Gastrocnemius medialis (tissue), 4 donors: ENCODE measurements around the gene KPTN. TPM values are rescaled to one million over a fixed set of nuclear protein-coding genes. Genes with fewer than 3 reads are reported as not detected.

Source experiments
- ATAC-seq, 2 donors: fragments of 150-250 bp; one replicate each; pipeline ENCODE4 v1.9.1; 2016
- DNase-seq, 2 donors: peaks; one replicate each; pipeline ENCODE4 v3.0.0-alpha.2; 2019
- H3K27ac ChIP-seq, 4 donors: fragments of 200-600 bp; sonication (generic); 1 replicate in 1 of 4; 2 replicates in 3 of 4; pipeline ENCODE4 v1.5.1; 2016 to 2018; ENCODE audit warnings: mild to moderate bottlenecking in 2 of 4, moderate library complexity in 1 of 4
- H3K27me3 ChIP-seq, 3 donors: fragments of 200-600 bp; sonication (generic) in 2 of 3; 1 replicate in 1 of 3; 2 replicates in 2 of 3; pipeline versions ENCODE4 v1.5.1 to v1.6.0; 2016 to 2019; ENCODE audit warnings: mild to moderate bottlenecking in 1 of 3, moderate library complexity in 1 of 3
- H3K36me3 ChIP-seq, 2 donors: fragments of 200-600 bp; sonication (generic) in 1 of 2; one replicate each; pipeline ENCODE4 v1.5.1; 2017 to 2018
- H3K4me1 ChIP-seq, 2 donors: fragments of 200-600 bp; sonication (generic) in 1 of 2; one replicate each; pipeline ENCODE4 v1.5.1; 2016 to 2017; ENCODE audit warnings: mild to moderate bottlenecking in 2 of 2
- H3K4me3 ChIP-seq, 4 donors: fragments of 200-600 bp; sonication (generic) in 3 of 4; 1 replicate in 1 of 4; 2 replicates in 3 of 4; pipeline ENCODE4 v1.5.1; 2016 to 2019; ENCODE audit warnings: mild to moderate bottlenecking in 2 of 4
- H3K9me3 ChIP-seq, 3 donors: fragments of 200-600 bp; sonication (generic) in 2 of 3; 1 replicate in 1 of 3; 2 replicates in 2 of 3; pipeline ENCODE4 v1.5.1; 2016 to 2019
- CTCF ChIP-seq, 5 experiments: fragments of 450-650 bp in 3 of 5; fragments of 200-600 bp in 2 of 5; sonication (generic) in 2 of 5; IDR thresholded peaks in 4 of 5; conservative IDR thresholded peaks in 1 of 5; 1 replicate in 4 of 5; 2 replicates in 1 of 5; pipeline ENCODE4 v1.5.1; 2016 to 2019; ENCODE audit warnings: antibody characterized with exemption in 5 of 5, mild to moderate bottlenecking in 3 of 5, moderate library complexity in 3 of 5
- POLR2A ChIP-seq, 2 donors: fragments of 450-650 bp; IDR thresholded peaks; one replicate each; pipeline ENCODE4 v1.6.1; 2017; ENCODE audit warnings: antibody characterized with exemption in 2 of 2, mild to moderate bottlenecking in 2 of 2, moderate library complexity in 2 of 2
- in situ Hi-C, 4 donors: fragments of 200-750 bp; cut with MboI; loops; one replicate each; pipeline versions ENCODE4 v1.15.0 to v1.8.0; 2017; ENCODE audit warnings: low sequenced_read_pairs in 4 of 4
- intact Hi-C: fragments of 100-400 bp; cut with DNase I; formaldehyde crosslinking; loops from one replicate; pipeline ENCODE4 v1.15.1; 2023; ENCODE audit warnings: low total_unique reads
- total RNA-seq, 4 donors: library from RNA; depleted of rRNA; stranded (reverse); fragments of >200 nt; gene quantifications; one replicate each; pipeline versions ENCODE4 v1.1.0 to v1.2.3, GENCODE V29; 2016

KPTN gene
- total RNA-seq, 4 donors from 2014 or later = 0.91 to 6.4 (median 3.9) TPM

GRCh38 chr19:47498561-47498960, 14.5 kb upstream of the KPTN start:
- TF ChIP-seq POLR2A (IDR thresholded peaks at IDR 0.05) (no peak), CTCF (IDR thresholded peaks at IDR 0.05 in 4 of 5, conservative IDR thresholded peaks at IDR 0.05 in 1 of 5) (no peak)
- no peak for ATAC-seq
- peaks cover 0 to 54% of the 10 kb centered on the region in 2 donors for H3K36me3 ChIP-seq

GRCh38 chr19:47497821-47498520, 14.0 kb upstream of the KPTN start:
- ATAC-seq = no peak

More at GRCh38 chr19:47498561-47498960, 14.5 kb upstream of the KPTN start:
- Histone ChIP-seq H3K27me3 (no peaks in the 10 kb centered on the region), H3K9me3 (no peaks in the 10 kb centered on the region), H3K4me1 (peaks cover 28 to 53% of the 10 kb centered on the region in 2 donors), H3K4me3 (no peak overlapping the region), H3K27ac (peak overlapping the region; percentile 72 to 86 (median 74))
- intact Hi-C loops (loop anchor here (5.0 kb wide), 1 partner anchor 199 kb away; no protein-coding TSS in a partner anchor), in situ Hi-C loops (no loop called here)
- DNase-seq = no peak

GRCh38 chr19:47497050-47497766, 13.2 kb upstream of the KPTN start:
- DNase-seq (peak; percentile 50 to 89), ATAC-seq (peak; percentile 37 to 75)
- Histone ChIP-seq H3K9me3 (no peaks in the 10 kb centered on the region), H3K27me3 (no peaks in the 10 kb centered on the region), H3K4me3 (no peak overlapping the region), H3K4me1 (peaks cover 27 to 46% of the 10 kb centered on the region in 2 donors), H3K27ac (peak overlapping the region; percentile 72 to 86 (median 74)), H3K36me3 (peaks cover 0 to 54% of the 10 kb centered on the region in 2 donors)
- in situ Hi-C loops = no loop called here
- intact Hi-C loops = loop anchor here (5.0 kb wide), 1 partner anchor 200 kb away; no protein-coding TSS in a partner anchor
- TF ChIP-seq POLR2A (IDR thresholded peaks at IDR 0.05) (no peak), CTCF (IDR thresholded peaks at IDR 0.05 in 4 of 5, conservative IDR thresholded peaks at IDR 0.05 in 1 of 5) (no peak)

More at GRCh38 chr19:47497821-47498520, 14.0 kb upstream of the KPTN start:
- Histone ChIP-seq H3K9me3 (no peaks in the 10 kb centered on the region), H3K4me3 (no peak overlapping the region), H3K27ac (peak overlapping the region; percentile 72 to 86 (median 74)), H3K27me3 (no peaks in the 10 kb centered on the region), H3K36me3 (peaks cover 0 to 54% of the 10 kb centered on the region in 2 donors), H3K4me1 (peaks cover 27 to 47% of the 10 kb centered on the region in 2 donors)
- DNase-seq = no peak
- in situ Hi-C loops = no loop called here
- intact Hi-C loops = loop anchor here (5.0 kb wide), 1 partner anchor 199 kb away; no protein-coding TSS in a partner anchor
- TF ChIP-seq CTCF (IDR thresholded peaks at IDR 0.05 in 4 of 5, conservative IDR thresholded peaks at IDR 0.05 in 1 of 5) (no peak), POLR2A (IDR thresholded peaks at IDR 0.05) (no peak)

GRCh38 chr19:47495478-47496372, 11.7 kb upstream of the KPTN start:
- intact Hi-C loops = loop anchor here (5.0 kb wide), 1 partner anchor 202 kb away; no protein-coding TSS in a partner anchor
- TF ChIP-seq CTCF (IDR thresholded peaks at IDR 0.05 in 4 of 5, conservative IDR thresholded peaks at IDR 0.05 in 1 of 5) (no peak), POLR2A (IDR thresholded peaks at IDR 0.05) (no peak)
- H3K27ac ChIP-seq = peak overlapping the region in 3 of 4 donors; percentile 72 to 86 (median 76)
- peaks cover 24 to 39% of the 10 kb centered on the region in 2 donors for H3K4me1 ChIP-seq
- H3K4me3 ChIP-seq = no peak overlapping the region
- peaks cover 0 to 57% of the 10 kb centered on the region in 2 donors for H3K36me3 ChIP-seq
- in situ Hi-C loops = no loop called here
- no peaks in the 10 kb centered on the region for H3K27me3 ChIP-seq
- ATAC-seq (no peak), DNase-seq (no peak)
- H3K9me3 ChIP-seq = no peaks in the 10 kb centered on the region
